Bronchial epithelial cell (primary cell): ENCODE data around the gene PAPOLG. TPM values are rescaled to one million over a fixed set of nuclear protein-coding genes. Genes with fewer than 3 reads are reported as not detected.
A peak's percentile ranks its signal among the peaks of the same experiment; 100 is the strongest.
"Not testable (repeated sequence)": the region's sequence is repeated elsewhere in the genome, so short reads cannot be mapped to it uniquely, and the experiment has no call there.

ENCODE experiments used
- DNase-seq: peaks from one replicate; pipeline ENCODE4 v3.0.0-alpha.2; 2010; ENCODE audit warnings: low read depth
- FAIRE-seq: peaks from 2 replicates; lab custom pipeline; 2011; peaks lifted over from hg19 to GRCh38; lab: Jason Lieb, UNC
- H3K27me3 ChIP-seq: 2 replicates; pipeline ENCODE4 v1.5.1; 2011; ENCODE audit warnings: low read length; ENCODE audit not compliant: control insufficient read depth, insufficient read depth
- H3K36me3 ChIP-seq: 2 replicates; pipeline ENCODE4 v1.5.1; 2011; ENCODE audit warnings: low read length; ENCODE audit not compliant: control insufficient read depth, insufficient read depth
- H3K4me3 ChIP-seq: 2 replicates; pipeline ENCODE4 v1.5.1; 2011; ENCODE audit warnings: mild to moderate bottlenecking, low read depth, low read length, control low read depth
- CTCF ChIP-seq: IDR thresholded peaks from 2 replicates; pipeline ENCODE4 v1.5.1; 2011; ENCODE audit warnings: mild to moderate bottlenecking, moderate library complexity, low read length, control low read depth, inconsistent platforms; ENCODE audit not compliant: insufficient read depth, severe bottlenecking
- total RNA-seq: library from RNA; depleted of rRNA; stranded (reverse); fragments of >200 nt; gene quantifications from 2 replicates; pipeline ENCODE4 v1.2.1, GENCODE V29; 2014

Gene PAPOLG
- total RNA-seq, 1 donor from 2014 or later: 9.7 TPM

- Histone ChIP-seq H3K4me3 (no peak overlapping the region), H3K36me3 (no peaks in the 10 kb centered on the region), H3K27me3 (no peaks in the 10 kb centered on the region)
- FAIRE-seq: no peak
- TF ChIP-seq CTCF: no peak
- no peak for DNase-seq
These were observed 55.7 kb downstream of the PAPOLG start for GRCh38 chr2:60811491-60812375.

- not testable (repeated sequence) for FAIRE-seq, DNase-seq, H3K27me3 ChIP-seq, H3K4me3 ChIP-seq, H3K36me3 ChIP-seq
These were observed 61.1 kb downstream of the PAPOLG start for GRCh38 chr2:60817191-60817590.

GRCh38 chr2:60818272-60818671 lies 62.2 kb downstream of the PAPOLG start:
- H3K27me3 ChIP-seq: no peaks in the 10 kb centered on the region
- no peak overlapping the region for H3K4me3 ChIP-seq
- FAIRE-seq (no peak), DNase-seq (peak; percentile 33)
- no peaks in the 10 kb centered on the region for H3K36me3 ChIP-seq
- peak; percentile 23 for TF ChIP-seq CTCF

- no peak for DNase-seq
- Histone ChIP-seq H3K4me3 (no peak overlapping the region), H3K27me3 (no peaks in the 10 kb centered on the region), H3K36me3 (no peaks in the 10 kb centered on the region)
- FAIRE-seq: no peak
- TF ChIP-seq CTCF: no peak
These were observed 63.2 kb downstream of the PAPOLG start for GRCh38 chr2:60819155-60819862.

GRCh38 chr2:60819936-60820335 lies 63.9 kb downstream of the PAPOLG start:
- FAIRE-seq: no peak
- TF ChIP-seq CTCF: no peak
- Histone ChIP-seq H3K27me3 (no peaks in the 10 kb centered on the region), H3K36me3 (no peaks in the 10 kb centered on the region), H3K4me3 (no peak overlapping the region)
- DNase-seq: no peak

GRCh38 chr2:60820416-60821132 lies 64.5 kb downstream of the PAPOLG start:
- no peaks in the 10 kb centered on the region for H3K27me3 ChIP-seq
- H3K4me3 ChIP-seq: no peak overlapping the region
- DNase-seq (no peak), FAIRE-seq (no peak)
- TF ChIP-seq CTCF: no peak
- H3K36me3 ChIP-seq: no peaks in the 10 kb centered on the region
